Progenitor cell of endocrine pancreas (in vitro differentiated cells): ENCODE data around the gene LLCFC1. TPM values are rescaled to one million over a fixed set of nuclear protein-coding genes. Genes with fewer than 3 reads are reported as not detected.

Experiments used
- DNase-seq: peaks from one replicate; pipeline ENCODE4 v3.0.0; 2021; ENCODE audit warnings: low spot score; ENCODE audit not compliant: unreplicated experiment
- H3K27ac Mint-ChIP-seq: 2 replicates; pipeline ENCODE4 v1.8.0; 2021; ENCODE audit warnings: mild to moderate bottlenecking, moderate library complexity, mixed read lengths
- H3K27me3 Mint-ChIP-seq: 2 replicates; pipeline ENCODE4 v1.8.0; 2021; ENCODE audit warnings: mixed read lengths
- H3K36me3 Mint-ChIP-seq: 2 replicates; pipeline ENCODE4 v1.8.0; 2022; ENCODE audit warnings: mixed read lengths; ENCODE audit not compliant: insufficient read depth
- H3K4me1 Mint-ChIP-seq: 2 replicates; pipeline ENCODE4 v1.8.0; 2021; ENCODE audit warnings: low read depth, mixed read lengths
- H3K4me3 Mint-ChIP-seq: 2 replicates; pipeline ENCODE4 v1.8.0; 2021; ENCODE audit warnings: low read depth, mild to moderate bottlenecking, moderate library complexity, mixed read lengths
- H3K9me3 Mint-ChIP-seq: 2 replicates; pipeline ENCODE4 v1.8.0; 2021; ENCODE audit warnings: low read depth, mixed read lengths
- CTCF ChIP-seq: fragments of 200-600 bp; sonication (generic); IDR thresholded peaks from one replicate; pipeline ENCODE4 v1.5.0; 2021; ENCODE audit warnings: antibody characterized with exemption, mild to moderate bottlenecking; ENCODE audit not compliant: unreplicated experiment
- total RNA-seq: library from RNA; stranded (reverse); gene quantifications from 2 replicates; pipeline ENCODE4 v1.2.1, GENCODE V29; 2021

LLCFC1 gene
- total RNA-seq, 1 donor from 2014 or later, result not detected

GRCh38 chr7:142934056-142934455, 5.2 kb upstream of the LLCFC1 start:
- H3K9me3 Mint-ChIP-seq, result no peaks in the 10 kb centered on the region
- TF ChIP-seq CTCF, result no peak

GRCh38 chr7:142935941-142936565, 3.2 kb upstream of the LLCFC1 start:
- no peaks in the 10 kb centered on the region for H3K9me3 Mint-ChIP-seq
- no peak overlapping the region for H3K4me3 Mint-ChIP-seq
- DNase-seq, result no peak
- peaks cover 6% of the 10 kb centered on the region for H3K4me1 Mint-ChIP-seq
- no peak for TF ChIP-seq CTCF
- H3K36me3 Mint-ChIP-seq, result no peaks in the 10 kb centered on the region
- H3K27ac Mint-ChIP-seq, result no peak overlapping the region
- peaks cover 31% of the 10 kb centered on the region for H3K27me3 Mint-ChIP-seq

More at GRCh38 chr7:142934056-142934455, 5.2 kb upstream of the LLCFC1 start:
- H3K36me3 Mint-ChIP-seq, result no peaks in the 10 kb centered on the region
- no peak overlapping the region for H3K27ac Mint-ChIP-seq
- H3K27me3 Mint-ChIP-seq, result peaks cover 29% of the 10 kb centered on the region
- DNase-seq, result no peak
- H3K4me1 Mint-ChIP-seq, result peaks cover 5% of the 10 kb centered on the region
- H3K4me3 Mint-ChIP-seq, result no peak overlapping the region

- peaks cover 24% of the 10 kb centered on the region for H3K27me3 Mint-ChIP-seq
- no peak for TF ChIP-seq CTCF
Observed at GRCh38 chr7:142938611-142939010, 673 bp upstream of the LLCFC1 start.

GRCh38 chr7:142940966-142941535, 1.8 kb downstream of the LLCFC1 start:
- H3K27me3 Mint-ChIP-seq, result peaks cover 23% of the 10 kb centered on the region
- no peak overlapping the region for H3K27ac Mint-ChIP-seq
- peaks cover 4% of the 10 kb centered on the region for H3K4me1 Mint-ChIP-seq
- H3K4me3 Mint-ChIP-seq, result no peak overlapping the region
- H3K36me3 Mint-ChIP-seq, result no peaks in the 10 kb centered on the region
- TF ChIP-seq CTCF, result no peak
- H3K9me3 Mint-ChIP-seq, result no peaks in the 10 kb centered on the region
- DNase-seq, result no peak

More at GRCh38 chr7:142938611-142939010, 673 bp upstream of the LLCFC1 start:
- no peak for DNase-seq
- no peak overlapping the region for H3K27ac Mint-ChIP-seq
- H3K36me3 Mint-ChIP-seq, result no peaks in the 10 kb centered on the region
- no peak overlapping the region for H3K4me3 Mint-ChIP-seq
- H3K4me1 Mint-ChIP-seq, result peaks cover 6% of the 10 kb centered on the region
- H3K9me3 Mint-ChIP-seq, result no peaks in the 10 kb centered on the region

GRCh38 chr7:142941541-142941940, 2.3 kb downstream of the LLCFC1 start:
- peaks cover 22% of the 10 kb centered on the region for H3K27me3 Mint-ChIP-seq
- no peaks in the 10 kb centered on the region for H3K36me3 Mint-ChIP-seq
- no peak for DNase-seq
- no peak overlapping the region for H3K4me3 Mint-ChIP-seq
- H3K4me1 Mint-ChIP-seq, result peaks cover 4% of the 10 kb centered on the region
- H3K27ac Mint-ChIP-seq, result no peak overlapping the region
- no peak for TF ChIP-seq CTCF
- H3K9me3 Mint-ChIP-seq, result no peaks in the 10 kb centered on the region
